C4-2B (cell line): ENCODE data around the gene MBTPS1.

Experiments used
- H3K27ac ChIP-seq: fragments of 450-650 bp; 2 replicates; pipeline ENCODE4 v1.5.1; 2017
- CTCF ChIP-seq: fragments of 450-650 bp; conservative IDR thresholded peaks from 2 replicates; pipeline ENCODE4 v1.5.1; 2017; ENCODE audit warnings: mild to moderate bottlenecking
- ZFX ChIP-seq: fragments of 450-650 bp; IDR thresholded peaks from 2 replicates; pipeline ENCODE4 v1.6.1; 2017

Gene MBTPS1

GRCh38 chr16:84048871-84049270, 67.9 kb downstream of the MBTPS1 start:
- TF ChIP-seq CTCF (no peak), ZFX (no peak)
- H3K27ac ChIP-seq = no peak overlapping the region; the same call in 1 of the 2 replicates

GRCh38 chr16:84048270-84048669, 68.5 kb downstream of the MBTPS1 start:
- no peak overlapping the region for H3K27ac ChIP-seq
- no peak for TF ChIP-seq ZFX
- no peak; the same call in 1 of the 2 replicates for TF ChIP-seq CTCF

GRCh38 chr16:84047626-84048025, 69.1 kb downstream of the MBTPS1 start:
- no peak for TF ChIP-seq CTCF
- no peak for TF ChIP-seq ZFX
- H3K27ac ChIP-seq = no peak overlapping the region

GRCh38 chr16:84047206-84047605, 69.5 kb downstream of the MBTPS1 start:
- H3K27ac ChIP-seq = no peak overlapping the region
- TF ChIP-seq ZFX (no peak), CTCF (no peak)

GRCh38 chr16:84045818-84046470, 70.8 kb downstream of the MBTPS1 start:
- no peak overlapping the region for H3K27ac ChIP-seq
- TF ChIP-seq CTCF = no peak
- no peak for TF ChIP-seq ZFX

GRCh38 chr16:84045001-84045817, 71.5 kb downstream of the MBTPS1 start:
- no peak overlapping the region for H3K27ac ChIP-seq
- TF ChIP-seq ZFX (no peak), CTCF (no peak)

GRCh38 chr16:84044118-84044488, 72.6 kb downstream of the MBTPS1 start:
- H3K27ac ChIP-seq = no peak overlapping the region
- TF ChIP-seq ZFX = no peak
- TF ChIP-seq CTCF = peak; percentile 50
